Measurements from ENCODE around the gene C1GALT1.

Gene C1GALT1

DNA sequence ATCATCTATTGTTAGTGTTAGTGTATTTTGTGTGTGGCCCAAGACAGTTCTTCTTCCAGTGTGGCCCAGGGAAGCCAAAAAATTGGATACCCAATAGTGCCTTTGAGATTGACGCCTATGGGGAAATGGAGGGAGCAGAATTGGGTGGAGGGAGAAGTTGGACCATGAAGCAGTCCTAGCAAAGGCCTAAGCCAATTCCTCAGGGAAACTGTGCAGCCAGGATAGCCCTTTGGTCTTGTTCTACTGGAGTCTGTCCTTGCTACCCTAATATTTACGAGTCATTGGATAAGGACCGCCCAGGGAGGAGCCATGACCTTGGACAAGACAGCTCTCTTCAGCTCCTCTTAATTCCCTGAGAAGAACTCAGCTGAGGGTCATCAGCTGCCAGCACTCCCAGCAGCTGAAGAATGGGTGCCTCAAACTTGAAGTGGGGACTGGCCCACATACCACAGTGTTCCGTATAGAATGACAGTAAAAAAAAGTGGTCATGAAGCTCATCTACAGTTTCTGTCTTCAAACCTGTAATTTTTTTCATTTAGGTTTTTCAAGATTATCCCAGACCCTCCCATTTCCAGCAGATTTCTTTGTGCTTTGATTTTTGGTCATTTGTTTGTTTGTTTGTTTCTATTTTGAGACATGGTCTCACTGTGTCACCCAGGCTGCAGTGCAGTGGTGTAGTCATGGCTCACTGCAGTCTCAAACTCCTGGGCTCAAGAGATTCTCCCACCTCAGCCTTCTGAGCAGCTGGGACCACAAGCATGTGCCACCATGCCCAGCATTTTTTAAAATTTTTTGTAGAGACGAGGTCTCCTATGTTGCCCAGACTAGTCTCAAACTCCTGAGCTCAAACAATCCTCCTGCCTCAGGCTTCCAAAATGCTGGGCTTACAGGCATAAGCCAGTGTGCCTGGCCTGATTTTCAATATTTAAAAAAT is 81.2 kb downstream of the C1GALT1 start:
- H3K9me3 ChIP-seq (ENCODE audit: insufficient read depth, low read length, severe bottlenecking): no peaks in the 10 kb centered on the region
- TF ChIP-seq, protein P1, sequence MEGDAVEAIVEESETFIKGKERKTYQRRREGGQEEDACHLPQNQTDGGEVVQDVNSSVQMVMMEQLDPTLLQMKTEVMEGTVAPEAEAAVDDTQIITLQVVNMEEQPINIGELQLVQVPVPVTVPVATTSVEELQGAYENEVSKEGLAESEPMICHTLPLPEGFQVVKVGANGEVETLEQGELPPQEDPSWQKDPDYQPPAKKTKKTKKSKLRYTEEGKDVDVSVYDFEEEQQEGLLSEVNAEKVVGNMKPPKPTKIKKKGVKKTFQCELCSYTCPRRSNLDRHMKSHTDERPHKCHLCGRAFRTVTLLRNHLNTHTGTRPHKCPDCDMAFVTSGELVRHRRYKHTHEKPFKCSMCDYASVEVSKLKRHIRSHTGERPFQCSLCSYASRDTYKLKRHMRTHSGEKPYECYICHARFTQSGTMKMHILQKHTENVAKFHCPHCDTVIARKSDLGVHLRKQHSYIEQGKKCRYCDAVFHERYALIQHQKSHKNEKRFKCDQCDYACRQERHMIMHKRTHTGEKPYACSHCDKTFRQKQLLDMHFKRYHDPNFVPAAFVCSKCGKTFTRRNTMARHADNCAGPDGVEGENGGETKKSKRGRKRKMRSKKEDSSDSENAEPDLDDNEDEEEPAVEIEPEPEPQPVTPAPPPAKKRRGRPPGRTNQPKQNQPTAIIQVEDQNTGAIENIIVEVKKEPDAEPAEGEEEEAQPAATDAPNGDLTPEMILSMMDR (IDR thresholded peaks at IDR 0.05; ENCODE audit: borderline replicate concordance, extremely low read depth, low read length, poor library complexity, severe bottlenecking): no peak
- no peak for TF ChIP-seq EZH2 (IDR thresholded peaks at IDR 0.05; ENCODE audit: borderline replicate concordance, low read depth, low read length, severe bottlenecking)
- no peak for ATAC-seq (ENCODE audit: insufficient read depth, low read depth)
- DNase-seq: no peak
- H3K36me3 ChIP-seq (ENCODE audit: insufficient read depth, low read length): no peaks in the 10 kb centered on the region
- H3K27me3 ChIP-seq (ENCODE audit: insufficient read depth, low read length, poor library complexity): no peaks in the 10 kb centered on the region
- H2AFZ ChIP-seq (ENCODE audit: low read depth, low read length): no peak overlapping the region
- no peak overlapping the region for H3K4me2 ChIP-seq (ENCODE audit: insufficient read depth, low read length)
- no peaks in the 10 kb centered on the region for H3K79me2 ChIP-seq (ENCODE audit: insufficient read depth, low read length)
- no peak overlapping the region for H3K27ac ChIP-seq (ENCODE audit: low read length)
- no peak overlapping the region for H3K9ac ChIP-seq (ENCODE audit: low read depth, low read length)
- no peak overlapping the region for H3K4me3 ChIP-seq (ENCODE audit: low read depth in 1 of 2, low read length in 2 of 2)
- H4K20me1 ChIP-seq (ENCODE audit: insufficient read depth, low read length): no peaks in the 10 kb centered on the region
- H3K4me1 ChIP-seq (ENCODE audit: insufficient read depth, low read length): peaks cover 6% of the 10 kb centered on the region

DNA sequence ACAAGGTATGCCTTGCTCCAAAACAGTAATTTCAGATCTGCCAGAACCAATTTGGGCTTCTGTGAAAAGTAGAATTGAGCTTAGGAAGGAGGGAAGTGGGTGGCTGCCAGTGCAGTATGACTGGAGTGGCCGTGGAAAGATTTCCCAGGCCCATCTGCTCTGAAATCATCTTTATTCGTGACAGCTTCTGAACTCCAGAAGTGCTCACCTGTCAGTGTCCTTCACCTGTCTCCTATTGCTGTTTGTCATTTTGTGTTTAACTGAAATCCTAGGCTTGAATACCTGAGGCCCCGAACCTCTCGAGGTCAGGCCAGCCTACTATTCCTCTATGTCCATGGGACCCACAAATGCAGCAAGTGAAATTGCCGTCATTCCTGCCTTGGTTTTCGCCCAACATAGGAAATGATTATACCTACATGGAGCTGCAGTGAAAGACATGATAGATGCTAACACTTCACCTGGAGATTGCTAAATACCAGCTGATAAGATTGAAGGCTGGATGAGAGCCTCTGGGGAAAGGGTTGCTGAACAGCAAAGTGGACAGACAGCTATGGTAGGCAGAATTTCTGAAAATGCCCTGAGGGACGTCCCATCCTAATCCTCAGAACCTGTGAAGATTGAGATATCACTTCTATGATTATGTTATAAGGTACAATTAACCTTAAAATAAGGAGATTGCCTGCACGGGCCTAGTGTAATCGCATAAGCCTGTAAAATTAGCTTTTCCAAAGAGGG is 82.1 kb downstream of the C1GALT1 start:
- no peaks in the 10 kb centered on the region for H3K36me3 ChIP-seq (ENCODE audit: insufficient read depth, low read length)

DNA sequence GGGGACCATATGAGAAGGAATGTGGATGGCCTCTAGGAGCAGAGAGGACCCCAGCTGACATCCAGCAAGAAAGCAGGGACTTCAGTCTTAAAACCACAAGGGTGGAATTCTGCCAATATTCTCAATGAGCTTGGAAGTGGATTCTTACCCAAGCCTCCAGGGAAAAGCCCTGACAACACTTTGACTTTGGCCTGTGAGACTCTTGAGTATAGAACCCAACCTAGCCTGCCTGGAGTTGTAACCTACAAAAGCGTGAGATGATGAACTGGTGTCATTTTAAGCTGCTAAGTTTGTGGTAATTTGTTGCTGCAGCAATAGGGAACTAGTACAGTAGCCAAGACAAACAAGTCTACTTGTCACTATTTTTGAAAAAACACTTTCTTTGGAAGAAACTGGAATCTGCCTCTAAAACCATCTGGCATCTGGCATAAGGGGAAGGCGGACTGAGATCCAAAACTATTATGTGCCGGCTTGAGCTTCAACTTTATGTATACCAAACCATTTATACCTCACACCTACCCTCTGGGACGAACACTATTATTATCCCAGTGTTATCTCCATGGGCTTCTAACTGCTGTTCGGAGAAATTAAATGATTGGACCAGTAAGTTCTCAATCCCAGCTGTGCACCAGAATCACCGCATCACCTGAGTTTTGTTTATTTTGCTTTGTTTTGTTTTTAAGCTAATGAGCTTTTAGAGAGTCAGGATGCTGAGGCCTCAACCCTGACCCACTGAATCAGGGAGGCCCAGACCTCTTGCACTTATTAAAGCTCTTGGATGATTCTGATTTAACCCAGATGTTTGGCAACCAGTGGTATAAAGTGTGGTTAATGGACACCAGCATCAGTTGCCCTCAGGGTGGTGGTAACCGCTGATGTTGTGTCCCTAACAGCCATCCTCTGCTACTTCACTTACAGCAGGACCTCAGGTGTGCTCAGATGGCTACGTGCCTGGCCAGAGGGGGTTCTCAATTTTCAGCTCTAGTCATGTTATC is 83.0 kb downstream of the C1GALT1 start:
- ATAC-seq (ENCODE audit: insufficient read depth, low read depth) (no peak), DNase-seq (no peak)
- Histone ChIP-seq H2AFZ (ENCODE audit: low read depth, low read length) (no peak overlapping the region), H3K4me3 (ENCODE audit: low read depth in 1 of 2, low read length in 2 of 2) (no peak overlapping the region), H4K20me1 (ENCODE audit: insufficient read depth, low read length) (no peaks in the 10 kb centered on the region), H3K4me2 (ENCODE audit: insufficient read depth, low read length) (no peak overlapping the region), H3K4me1 (ENCODE audit: insufficient read depth, low read length) (no peaks in the 10 kb centered on the region), H3K36me3 (ENCODE audit: insufficient read depth, low read length) (no peaks in the 10 kb centered on the region), H3K9ac (ENCODE audit: low read depth, low read length) (no peak overlapping the region), H3K27ac (ENCODE audit: low read length) (no peak overlapping the region), H3K27me3 (ENCODE audit: insufficient read depth, low read length, poor library complexity) (no peaks in the 10 kb centered on the region), H3K9me3 (ENCODE audit: insufficient read depth, low read length, severe bottlenecking) (no peaks in the 10 kb centered on the region), H3K79me2 (ENCODE audit: insufficient read depth, low read length) (no peaks in the 10 kb centered on the region)
- TF ChIP-seq EZH2 (IDR thresholded peaks at IDR 0.05; ENCODE audit: borderline replicate concordance, low read depth, low read length, severe bottlenecking): no peak
- TF ChIP-seq, protein P1 (IDR thresholded peaks at IDR 0.05; ENCODE audit: borderline replicate concordance, extremely low read depth, low read length, poor library complexity, severe bottlenecking): no peak

More for the DNA sequence above, 82.1 kb downstream of the C1GALT1 start:
- no peak overlapping the region for H2AFZ ChIP-seq (ENCODE audit: low read depth, low read length)
- H3K27ac ChIP-seq (ENCODE audit: low read length): no peak overlapping the region
- no peak overlapping the region for H3K9ac ChIP-seq (ENCODE audit: low read depth, low read length)
- no peaks in the 10 kb centered on the region for H3K79me2 ChIP-seq (ENCODE audit: insufficient read depth, low read length)
- DNase-seq: no peak
- ATAC-seq (ENCODE audit: insufficient read depth, low read depth): no peak
- no peak for TF ChIP-seq EZH2 (IDR thresholded peaks at IDR 0.05; ENCODE audit: borderline replicate concordance, low read depth, low read length, severe bottlenecking)
- TF ChIP-seq, protein P1 (IDR thresholded peaks at IDR 0.05; ENCODE audit: borderline replicate concordance, extremely low read depth, low read length, poor library complexity, severe bottlenecking): no peak
- no peaks in the 10 kb centered on the region for H3K27me3 ChIP-seq (ENCODE audit: insufficient read depth, low read length, poor library complexity)
- H3K4me2 ChIP-seq (ENCODE audit: insufficient read depth, low read length): no peak overlapping the region
- no peaks in the 10 kb centered on the region for H3K9me3 ChIP-seq (ENCODE audit: insufficient read depth, low read length, severe bottlenecking)
- no peaks in the 10 kb centered on the region for H3K4me1 ChIP-seq (ENCODE audit: insufficient read depth, low read length)
- H4K20me1 ChIP-seq (ENCODE audit: insufficient read depth, low read length): no peaks in the 10 kb centered on the region
- H3K4me3 ChIP-seq (ENCODE audit: low read depth in 1 of 2, low read length in 2 of 2): no peak overlapping the region
